ENCODE measurements around the gene C2CD2. TPM values are rescaled to one million over a fixed set of nuclear protein-coding genes. Genes with fewer than 3 reads are reported as not detected.

C2CD2 gene
- total RNA-seq, 1 donor from 2014 or later = 31.7 TPM

GRCh38 chr21:41871293-41872030, 82.4 kb downstream of the C2CD2 start:
- no peak for DNase-seq (ENCODE audit: extremely low read depth, low read depth, low spot score)

GRCh38 chr21:41869771-41870170, 84.0 kb downstream of the C2CD2 start:
- DNase-seq (ENCODE audit: extremely low read depth, low read depth, low spot score) = no peak

- DNase-seq (ENCODE audit: extremely low read depth, low read depth, low spot score) = no peak
Observed at GRCh38 chr21:41868062-41868710, 85.6 kb downstream of the C2CD2 start.

- no peak for DNase-seq (ENCODE audit: extremely low read depth, low read depth, low spot score)
Observed at GRCh38 chr21:41867313-41867712, 86.5 kb downstream of the C2CD2 start.

GRCh38 chr21:41866274-41866809, 87.5 kb downstream of the C2CD2 start:
- no peak for DNase-seq (ENCODE audit: extremely low read depth, low read depth, low spot score)

- DNase-seq (ENCODE audit: extremely low read depth, low read depth, low spot score) = no peak
Observed at GRCh38 chr21:41865002-41865777, 88.6 kb downstream of the C2CD2 start.

GRCh38 chr21:41864311-41865001, 89.4 kb downstream of the C2CD2 start:
- no peak for DNase-seq (ENCODE audit: extremely low read depth, low read depth, low spot score)

- no peak for DNase-seq (ENCODE audit: extremely low read depth, low read depth, low spot score)
Observed at GRCh38 chr21:41863439-41863740, 90.4 kb downstream of the C2CD2 start.

- no peak for DNase-seq (ENCODE audit: extremely low read depth, low read depth, low spot score)
Observed at GRCh38 chr21:41861987-41862386, 91.8 kb downstream of the C2CD2 start.

- DNase-seq (ENCODE audit: extremely low read depth, low read depth, low spot score) = no peak
Observed at GRCh38 chr21:41861255-41861654, 92.6 kb downstream of the C2CD2 start.

- no peak for DNase-seq (ENCODE audit: extremely low read depth, low read depth, low spot score)
Observed at GRCh38 chr21:41859297-41859980, 94.4 kb downstream of the C2CD2 start.

- DNase-seq (ENCODE audit: extremely low read depth, low read depth, low spot score) = no peak
Observed at GRCh38 chr21:41858466-41859296, 95.1 kb downstream of the C2CD2 start.

- DNase-seq (ENCODE audit: extremely low read depth, low read depth, low spot score) = no peak
Observed at GRCh38 chr21:41857771-41858300, 96.0 kb downstream of the C2CD2 start.

- no peak for DNase-seq (ENCODE audit: extremely low read depth, low read depth, low spot score)
Observed at GRCh38 chr21:41856572-41856971, 97.2 kb downstream of the C2CD2 start.

- no peak for DNase-seq (ENCODE audit: extremely low read depth, low read depth, low spot score)
Observed at GRCh38 chr21:41854426-41854995, 99.3 kb downstream of the C2CD2 start.

GRCh38 chr21:41852929-41853320, 100.9 kb downstream of the C2CD2 start:
- no peak for DNase-seq (ENCODE audit: extremely low read depth, low read depth, low spot score)

GRCh38 chr21:41852151-41852928, 101.5 kb downstream of the C2CD2 start:
- DNase-seq (ENCODE audit: extremely low read depth, low read depth, low spot score) = no peak

- no peak for DNase-seq (ENCODE audit: extremely low read depth, low read depth, low spot score)
Observed at GRCh38 chr21:41851090-41851790, 102.6 kb downstream of the C2CD2 start.

Measured in glomerular endothelial cell (primary cell).